Loucy (cell line): ENCODE results near the gene ALOX12B.

Source experiments
- H2AFZ ChIP-seq: fragments of 200-600 bp; sonication (generic); 2 replicates; pipeline ENCODE4 v1.6.0; 2016; ENCODE audit warnings: antibody characterized with exemption, mild to moderate bottlenecking, low read length, moderate library complexity
- H3F3A ChIP-seq: fragments of 200-600 bp; 2 replicates; pipeline ENCODE4 v1.6.0; 2016; ENCODE audit warnings: antibody characterized with exemption, low read depth, mild to moderate bottlenecking
- H3K27me3 ChIP-seq: fragments of 200-600 bp; sonication (generic); 2 replicates; pipeline ENCODE4 v1.6.1; 2014; ENCODE audit warnings: low read length, mild to moderate bottlenecking; ENCODE audit not compliant: insufficient read depth, poor library complexity, severe bottlenecking
- H3K36me3 ChIP-seq: fragments of 200-600 bp; sonication (generic); 2 replicates; pipeline ENCODE4 v1.6.1; 2016; ENCODE audit warnings: low read length; ENCODE audit not compliant: insufficient read depth
- H3K4me1 ChIP-seq: fragments of 200-600 bp; sonication (generic); 2 replicates; pipeline ENCODE4 v1.5.1; 2014; ENCODE audit warnings: low read length, mild to moderate bottlenecking; ENCODE audit not compliant: insufficient read depth, poor library complexity, severe bottlenecking
- H3K4me2 ChIP-seq: fragments of 200-600 bp; sonication (generic); 2 replicates; pipeline ENCODE4 v1.6.0; 2014; ENCODE audit warnings: antibody characterized with exemption, low read length, low read depth, mild to moderate bottlenecking; ENCODE audit not compliant: poor library complexity, severe bottlenecking
- H3K4me3 ChIP-seq: fragments of 200-600 bp; sonication (generic); 2 replicates; pipeline ENCODE4 v1.5.1; 2014; ENCODE audit warnings: low read length, mild to moderate bottlenecking, mixed read lengths; ENCODE audit not compliant: poor library complexity, severe bottlenecking
- H3K79me2 ChIP-seq: fragments of 200-600 bp; sonication (generic); 2 replicates; pipeline ENCODE4 v1.6.1; 2014; ENCODE audit warnings: low read length; ENCODE audit not compliant: insufficient read depth
- H3K9ac ChIP-seq: fragments of 200-600 bp; sonication (generic); 2 replicates; pipeline ENCODE4 v1.6.0; 2014; ENCODE audit warnings: mild to moderate bottlenecking, low read depth, low read length, moderate library complexity; ENCODE audit not compliant: poor library complexity, severe bottlenecking
- H3K9me2 ChIP-seq: fragments of 200-600 bp; sonication (generic); replicated peaks from 2 replicates; pipeline ENCODE4 v1.6.1; 2016; ENCODE audit warnings: low read depth, low read length, mixed read lengths
- H3K9me3 ChIP-seq: fragments of 200-600 bp; sonication (generic); 2 replicates; pipeline ENCODE4 v1.6.1; 2014; ENCODE audit warnings: mild to moderate bottlenecking, antibody characterized with exemption, low read length, low read depth; ENCODE audit not compliant: insufficient read depth
- H4K20me1 ChIP-seq: fragments of 200-600 bp; sonication (generic); 2 replicates; pipeline ENCODE4 v1.6.0; 2014; ENCODE audit warnings: antibody characterized with exemption, low read length, mild to moderate bottlenecking; ENCODE audit not compliant: insufficient read depth, poor library complexity, severe bottlenecking
- CTCF ChIP-seq: fragments of 200-600 bp; sonication (generic); conservative IDR thresholded peaks from 2 replicates; pipeline ENCODE4 v1.5.1; 2014; ENCODE audit warnings: mild to moderate bottlenecking, antibody characterized with exemption, low read length
- EZH2phosphoT487 ChIP-seq: fragments of 200-600 bp; IDR thresholded peaks from 2 replicates; pipeline ENCODE4 v1.6.1; 2018; ENCODE audit warnings: antibody characterized with exemption, mild to moderate bottlenecking, moderate library complexity, borderline replicate concordance

ALOX12B gene

DNA sequence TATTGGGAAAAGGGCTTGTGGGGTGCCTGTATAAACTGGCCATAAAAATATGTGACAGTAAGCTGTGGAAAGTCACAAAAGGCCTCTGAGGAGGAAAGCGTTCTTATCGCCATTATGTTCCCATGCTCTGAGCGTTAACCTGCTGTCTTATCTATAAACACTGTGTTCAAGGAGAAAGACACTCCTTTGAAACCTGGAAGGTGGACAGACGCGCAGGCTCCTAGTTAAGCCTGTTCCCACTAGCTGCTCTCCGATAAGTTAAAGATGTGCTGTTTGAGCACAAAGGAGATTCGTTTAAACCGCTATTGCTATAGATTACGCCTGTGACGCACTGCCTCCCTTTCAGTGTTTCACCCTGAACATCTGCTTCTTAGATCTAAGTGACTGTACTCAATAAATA is 5.2 kb downstream of the ALOX12B start:
- no peak overlapping the region for H3K4me2 ChIP-seq
- H3K9me3 ChIP-seq, result no peaks in the 10 kb centered on the region
- no peak overlapping the region for H3K9ac ChIP-seq
- no peaks in the 10 kb centered on the region for H3F3A ChIP-seq
- no peaks in the 10 kb centered on the region for H3K79me2 ChIP-seq
- H3K27me3 ChIP-seq, result no peaks in the 10 kb centered on the region
- H4K20me1 ChIP-seq, result no peaks in the 10 kb centered on the region
- H3K4me3 ChIP-seq, result no peak overlapping the region
- H3K4me1 ChIP-seq, result peaks cover 5% of the 10 kb centered on the region
- TF ChIP-seq CTCF (no peak), EZH2phosphoT487 (no peak)
- H3K9me2 ChIP-seq, result no peaks in the 10 kb centered on the region
- H3K36me3 ChIP-seq, result no peaks in the 10 kb centered on the region
- no peak overlapping the region for H2AFZ ChIP-seq

GRCh38 chr17:8081876-8082275 is 5.6 kb downstream of the ALOX12B start:
- Histone ChIP-seq H2AFZ (no peak overlapping the region), H4K20me1 (no peaks in the 10 kb centered on the region), H3K4me2 (no peak overlapping the region), H3F3A (no peaks in the 10 kb centered on the region), H3K79me2 (no peaks in the 10 kb centered on the region), H3K9me2 (no peaks in the 10 kb centered on the region), H3K9me3 (no peaks in the 10 kb centered on the region), H3K9ac (no peak overlapping the region), H3K4me3 (no peak overlapping the region), H3K4me1 (peaks cover 5% of the 10 kb centered on the region), H3K27me3 (no peaks in the 10 kb centered on the region), H3K36me3 (no peaks in the 10 kb centered on the region)
- TF ChIP-seq CTCF (no peak), EZH2phosphoT487 (no peak)

DNA sequence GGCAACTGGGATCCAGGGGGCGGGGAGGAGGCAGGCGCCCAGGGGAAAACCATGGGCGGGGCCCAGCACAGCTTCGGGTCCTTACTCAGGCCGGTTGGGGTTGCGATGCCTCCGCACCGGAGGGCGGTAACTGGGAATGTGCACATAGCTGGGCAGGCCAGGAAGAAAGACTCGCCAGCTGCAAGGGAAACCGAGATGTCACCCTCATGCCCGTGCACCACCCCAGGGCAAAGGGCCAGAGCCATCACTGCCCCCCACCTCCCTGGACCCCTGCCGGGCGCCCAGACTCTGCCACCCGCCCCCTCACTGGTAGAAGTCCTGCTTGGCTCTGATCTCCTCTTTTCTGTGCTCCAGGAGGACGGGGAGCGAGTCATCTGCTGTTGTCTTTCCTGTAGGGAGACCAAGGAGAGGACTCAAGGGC is 6.7 kb downstream of the ALOX12B start:
- H3K4me2 ChIP-seq, result no peak overlapping the region
- no peaks in the 10 kb centered on the region for H3K9me3 ChIP-seq
- no peak overlapping the region for H3K4me3 ChIP-seq
- no peaks in the 10 kb centered on the region for H3K79me2 ChIP-seq
- H3K27me3 ChIP-seq, result no peaks in the 10 kb centered on the region
- H3K9ac ChIP-seq, result no peak overlapping the region
- H3K4me1 ChIP-seq, result peaks cover 5% of the 10 kb centered on the region
- no peaks in the 10 kb centered on the region for H3F3A ChIP-seq
- H2AFZ ChIP-seq, result no peak overlapping the region
- TF ChIP-seq EZH2phosphoT487, result no peak
- no peak for TF ChIP-seq CTCF
- no peaks in the 10 kb centered on the region for H4K20me1 ChIP-seq
- no peaks in the 10 kb centered on the region for H3K9me2 ChIP-seq
- no peaks in the 10 kb centered on the region for H3K36me3 ChIP-seq
